Subcutaneous adipose tissue (tissue), 4 donors: ENCODE measurements around the gene PCSK1. TPM values are rescaled to one million over a fixed set of nuclear protein-coding genes. Genes with fewer than 3 reads are reported as not detected.

ENCODE experiments used
- CTCF ChIP-seq: fragments of 450-650 bp; IDR thresholded peaks from one replicate; pipeline ENCODE4 v1.5.1; 2016; ENCODE audit warnings: low read depth, mild to moderate bottlenecking, control low read depth, antibody characterized with exemption, moderate library complexity
- total RNA-seq, 4 donors: library from RNA; depleted of rRNA; stranded (reverse); fragments of >200 nt; gene quantifications; one replicate each; pipeline ENCODE4 v1.1.0, GENCODE V29; 2016

PCSK1 gene
- total RNA-seq, 4 donors from 2014 or later = 0.49 to 11.9 (median 2.5) TPM

- no peak for TF ChIP-seq CTCF
These were observed 88.1 kb downstream of the PCSK1 start for GRCh38 chr5:96344678-96345577.

- no peak for TF ChIP-seq CTCF
These were observed 90.0 kb downstream of the PCSK1 start for GRCh38 chr5:96343094-96343493.

GRCh38 chr5:96342581-96342980 lies 90.5 kb downstream of the PCSK1 start:
- no peak for TF ChIP-seq CTCF

Other genes starting within 250 kb of the PCSK1 start
- 100 to 1,000 TPM; 296 to 432 (median 373) TPM for gene CAST, start 229.1 kb upstream of the PCSK1 start, total RNA-seq